ENCODE results near the gene ENAM. TPM values are rescaled to one million over a fixed set of nuclear protein-coding genes. Genes with fewer than 3 reads are reported as not detected.

ENAM gene
- total and polyA plus RNA-seq, 9 of the 15 experiments (the other 6 are each of a cell fraction or from before 2014, with no cell fraction given) = 0.04 to 0.09 (median 0.04) TPM; not detected in 6

GRCh38 chr4:70594196-70594595 is 34.3 kb upstream of the ENAM start (continued):
- no peak for TF ChIP-seq ZMIZ1 (IDR thresholded peaks at IDR 0.05; ENCODE audit: low read depth in 2 of 2, low read length in 2 of 2)
- TF ChIP-seq SMARCB1 (IDR thresholded peaks at IDR 0.05; ENCODE audit: insufficient read length, low read depth) = no peak
- TF ChIP-seq ATF4 (CRISPR knock-in tag; IDR thresholded peaks at IDR 0.05) = no peak

DNA sequence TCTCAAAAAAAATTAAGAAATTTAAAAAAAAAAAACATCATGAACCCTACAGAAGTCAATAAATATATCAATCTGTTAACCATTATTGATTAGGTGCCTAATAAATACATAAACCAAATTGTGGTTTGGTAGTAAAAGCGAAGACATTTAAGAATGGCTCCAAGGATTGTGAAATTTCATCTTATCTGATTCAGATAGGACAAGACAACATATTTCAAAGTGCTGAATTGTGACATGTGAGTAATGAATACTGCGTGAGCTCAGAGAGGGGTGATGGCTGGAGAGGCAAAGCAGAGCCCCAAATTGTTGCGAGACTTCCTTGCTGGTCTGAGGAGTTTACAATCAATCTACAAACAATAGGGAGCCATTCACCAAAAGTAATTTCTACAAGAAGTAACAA is 28.2 kb upstream of the ENAM start:
- Histone ChIP-seq H3K9ac (ENCODE audit: insufficient read depth in 1 of 2, low read depth in 2 of 2, low read length in 2 of 2) (no peak overlapping the region), H3K4me1 (replicated peaks in 1 of 2; ENCODE audit: control insufficient read depth in 2 of 2, insufficient read depth in 2 of 2, low read length in 2 of 2) (no peaks in the 10 kb centered on the region), H3K27me3 (ENCODE audit: control insufficient read depth in 2 of 2, insufficient read depth in 2 of 2, low read length in 2 of 2) (no peaks in the 10 kb centered on the region), H3K79me2 (ENCODE audit: control insufficient read depth, insufficient read depth, low read length) (no peaks in the 10 kb centered on the region), H3K36me3 (ENCODE audit: control insufficient read depth, insufficient read depth, low read length) (no peaks in the 10 kb centered on the region), H3K4me2 (ENCODE audit: insufficient read depth, low read length) (no peak overlapping the region), H3K4me3 (no peak overlapping the region), H3K9me3 (replicated peaks; ENCODE audit: control insufficient read depth, insufficient read depth, low read depth, low read length) (no peaks in the 10 kb centered on the region), H4K20me1 (replicated peaks; ENCODE audit: control insufficient read depth, insufficient read depth, low read length) (no peaks in the 10 kb centered on the region), H2AFZ (ENCODE audit: low read depth, low read length) (no peak overlapping the region), H3K9me1 (ENCODE audit: control insufficient read depth, insufficient read depth, low read length) (no peaks in the 10 kb centered on the region), H3K27ac (ENCODE audit: extremely low read depth, low read depth, low read length) (no peak overlapping the region)
- BruUV-seq (replicated peaks) = no TSS peak
- in situ Hi-C loops (cut with MboI) (loop anchor here (25.0 kb wide), 1 partner anchor 1112 kb away; no protein-coding TSS in a partner anchor), intact Hi-C loops (cut with micrococcal nuclease) (loop anchor here (2.0 kb wide), 1 partner anchor 1110 kb away; no protein-coding TSS in a partner anchor)
- no peak for FAIRE-seq
- peak; percentile 76 for TF ChIP-seq CEBPB (tag; IDR thresholded peaks at IDR 0.05)
- no peak for TF ChIP-seq CEBPG (CRISPR knock-in tag; IDR thresholded peaks at IDR 0.05)
- TF ChIP-seq CEBPG (tag; conservative IDR thresholded peaks at IDR 0.05 in 1 of 2, IDR thresholded peaks at IDR 0.05 in 1 of 2) = 0 out of 4 replicates have a peak, but pooled peaks of 1 of the 2 experiments have one; percentile 53
- TF ChIP-seq MEIS2 (IDR thresholded peaks at IDR 0.05; ENCODE audit: partially characterized antibody) = peak; percentile 55
- TF ChIP-seq TCF3 (CRISPR knock-in tag; IDR thresholded peaks at IDR 0.05) = no peak
- TF ChIP-seq, protein P1, sequence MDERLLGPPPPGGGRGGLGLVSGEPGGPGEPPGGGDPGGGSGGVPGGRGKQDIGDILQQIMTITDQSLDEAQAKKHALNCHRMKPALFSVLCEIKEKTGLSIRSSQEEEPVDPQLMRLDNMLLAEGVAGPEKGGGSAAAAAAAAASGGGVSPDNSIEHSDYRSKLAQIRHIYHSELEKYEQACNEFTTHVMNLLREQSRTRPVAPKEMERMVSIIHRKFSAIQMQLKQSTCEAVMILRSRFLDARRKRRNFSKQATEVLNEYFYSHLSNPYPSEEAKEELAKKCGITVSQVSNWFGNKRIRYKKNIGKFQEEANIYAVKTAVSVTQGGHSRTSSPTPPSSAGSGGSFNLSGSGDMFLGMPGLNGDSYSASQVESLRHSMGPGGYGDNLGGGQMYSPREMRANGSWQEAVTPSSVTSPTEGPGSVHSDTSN (CRISPR knock-in tag; IDR thresholded peaks at IDR 0.05; ENCODE audit: low read depth) = no peak
- TF ChIP-seq, protein P1 (tag; conservative IDR thresholded peaks at IDR 0.05; ENCODE audit: low read depth) = peak; percentile 56; the same call in 1 of the 2 replicates
- no peak for DNase-seq (ENCODE audit: extremely low read depth in 1 of 4, low spot score in 3 of 4)
- ATAC-seq = no peak
- POLR2A ChIA-PET = interaction anchor here (0.6 kb wide), 1 partner anchor 590 kb away, joined by 3 read pairs; no protein-coding TSS in a partner anchor
- CTCF ChIA-PET (ENCODE audit: low intra/inter-chr PET ratio) = interaction anchor here (0.9 to 1.2 kb wide), 2 partner anchors 104 to 409 kb away, joined by 3 to 4 read pairs; no protein-coding TSS in a partner anchor
- WGBS (ENCODE audit: insufficient coverage, low coverage, missing lambda C conversion rate) = 1% methylated on average over 3 of the region's 3 CpGs

Measured in K562 (cell line).